Bronchial epithelial cell (primary cell): ENCODE results near the gene LY9. TPM values are rescaled to one million over a fixed set of nuclear protein-coding genes. Genes with fewer than 3 reads are reported as not detected.

Source experiments
- DNase-seq: peaks from one replicate; pipeline ENCODE4 v3.0.0-alpha.2; 2010; ENCODE audit warnings: low read depth
- FAIRE-seq: peaks from 2 replicates; lab custom pipeline; 2011; peaks lifted over from hg19 to GRCh38; lab: Jason Lieb, UNC
- H3K27me3 ChIP-seq: 2 replicates; pipeline ENCODE4 v1.5.1; 2011; ENCODE audit warnings: low read length; ENCODE audit not compliant: control insufficient read depth, insufficient read depth
- H3K36me3 ChIP-seq: 2 replicates; pipeline ENCODE4 v1.5.1; 2011; ENCODE audit warnings: low read length; ENCODE audit not compliant: control insufficient read depth, insufficient read depth
- H3K4me3 ChIP-seq: 2 replicates; pipeline ENCODE4 v1.5.1; 2011; ENCODE audit warnings: mild to moderate bottlenecking, low read depth, low read length, control low read depth
- CTCF ChIP-seq: IDR thresholded peaks from 2 replicates; pipeline ENCODE4 v1.5.1; 2011; ENCODE audit warnings: mild to moderate bottlenecking, moderate library complexity, low read length, control low read depth, inconsistent platforms; ENCODE audit not compliant: insufficient read depth, severe bottlenecking
- total RNA-seq: library from RNA; depleted of rRNA; stranded (reverse); fragments of >200 nt; gene quantifications from 2 replicates; pipeline ENCODE4 v1.2.1, GENCODE V29; 2014

The LY9 gene
- total RNA-seq, 1 donor from 2014 or later, result under 0.01 TPM

- no peak for FAIRE-seq
- Histone ChIP-seq H3K27me3 (no peaks in the 10 kb centered on the region), H3K4me3 (no peak overlapping the region), H3K36me3 (no peaks in the 10 kb centered on the region)
- TF ChIP-seq CTCF, result no peak
- DNase-seq, result no peak
Observed at GRCh38 chr1:160850993-160851392, 55.0 kb downstream of the LY9 start.

GRCh38 chr1:160853014-160853413, 57.0 kb downstream of the LY9 start:
- DNase-seq (no peak), FAIRE-seq (no peak)
- Histone ChIP-seq H3K36me3 (no peaks in the 10 kb centered on the region), H3K27me3 (no peaks in the 10 kb centered on the region), H3K4me3 (no peak overlapping the region)
- TF ChIP-seq CTCF, result no peak

GRCh38 chr1:160853754-160854153, 57.8 kb downstream of the LY9 start:
- H3K4me3 ChIP-seq, result no peak overlapping the region
- DNase-seq, result no peak
- H3K27me3 ChIP-seq, result no peaks in the 10 kb centered on the region
- no peak for FAIRE-seq
- TF ChIP-seq CTCF, result no peak
- no peaks in the 10 kb centered on the region for H3K36me3 ChIP-seq

- H3K36me3 ChIP-seq, result no peaks in the 10 kb centered on the region
- no peak for TF ChIP-seq CTCF
- DNase-seq (no peak), FAIRE-seq (no peak)
- H3K4me3 ChIP-seq, result no peak overlapping the region
- H3K27me3 ChIP-seq, result no peaks in the 10 kb centered on the region
Observed at GRCh38 chr1:160855181-160855981, 59.4 kb downstream of the LY9 start.

GRCh38 chr1:160858097-160858496, 62.1 kb downstream of the LY9 start:
- Histone ChIP-seq H3K36me3 (no peaks in the 10 kb centered on the region), H3K27me3 (no peaks in the 10 kb centered on the region), H3K4me3 (no peak overlapping the region)
- FAIRE-seq (no peak), DNase-seq (no peak)
- TF ChIP-seq CTCF, result no peak
